Liver (tissue), 9 donors: ENCODE results near the gene KRTAP1-1. TPM values are rescaled to one million over a fixed set of nuclear protein-coding genes. Genes with fewer than 3 reads are reported as not detected.

Experiments
- DNase-seq: peaks from one replicate; pipeline ENCODE4 v3.0.0-alpha.2; 2017; ENCODE audit warnings: low spot score
- H3K27ac ChIP-seq, 2 donors: one replicate each; pipeline ENCODE4 v1.7.0; 2013; ENCODE audit warnings: inconsistent platforms in 2 of 2, low read length in 2 of 2, control low read depth in 1 of 2, low read depth in 1 of 2, mild to moderate bottlenecking in 1 of 2
- H3K27me3 ChIP-seq, 4 donors: one replicate each; pipeline versions ENCODE4 v1.6.1 to v1.7.0; 2013; ENCODE audit warnings: low read length in 3 of 4, inconsistent platforms in 1 of 4, mild to moderate bottlenecking in 1 of 4, moderate library complexity in 1 of 4; ENCODE audit not compliant: control insufficient read depth in 4 of 4, insufficient read depth in 4 of 4
- H3K36me3 ChIP-seq, 4 donors: one replicate each; pipeline versions ENCODE4 v1.6.1 to v1.7.0; 2013; ENCODE audit warnings: low read length in 3 of 4, mild to moderate bottlenecking in 3 of 4, low read depth in 1 of 4, moderate library complexity in 1 of 4; ENCODE audit not compliant: control insufficient read depth in 4 of 4, insufficient read depth in 3 of 4
- H3K4me1 ChIP-seq, 4 donors: one replicate each; pipeline versions ENCODE4 v1.6.1 to v1.7.0; 2013; ENCODE audit warnings: low read length in 3 of 4, mild to moderate bottlenecking in 3 of 4, moderate library complexity in 1 of 4; ENCODE audit not compliant: control insufficient read depth in 4 of 4, insufficient read depth in 4 of 4
- H3K4me3 ChIP-seq, 3 donors: one replicate each; pipeline versions ENCODE4 v1.6.1 to v1.7.0; 2013; ENCODE audit warnings: low read length in 3 of 3, control low read depth in 1 of 3, low read depth in 1 of 3, mild to moderate bottlenecking in 1 of 3
- H3K9ac ChIP-seq, 2 donors: one replicate each; pipeline ENCODE4 v1.7.0; 2013; ENCODE audit warnings: low read length in 2 of 2, mild to moderate bottlenecking in 2 of 2, moderate library complexity in 2 of 2, control low read depth in 1 of 2, low read depth in 1 of 2
- H3K9me3 ChIP-seq, 4 donors: one replicate each; pipeline versions ENCODE4 v1.6.1 to v1.7.0; 2013; ENCODE audit warnings: low read length in 3 of 4; ENCODE audit not compliant: control insufficient read depth in 4 of 4
- ATF3 ChIP-seq: IDR thresholded peaks from 2 replicates; pipeline ENCODE4 v1.6.1; 2016; ENCODE audit warnings: antibody characterized with exemption
- CTCF ChIP-seq: fragments of 150-350 bp; IDR thresholded peaks from 2 replicates; pipeline ENCODE4 v1.5.1; 2017; ENCODE audit warnings: improper control_type of control experiment, low read depth, low read length; ENCODE audit not compliant: missing input control
- EGR1 ChIP-seq, 2 donors: IDR thresholded peaks; 2 replicates each; pipeline ENCODE4 v1.6.1; 2016 to 2018; ENCODE audit warnings: antibody characterized with exemption in 2 of 2, low read depth in 2 of 2
- FOXA1 ChIP-seq: IDR thresholded peaks from 2 replicates; pipeline ENCODE4 v1.6.1; 2016; ENCODE audit warnings: antibody characterized with exemption
- FOXA2 ChIP-seq: IDR thresholded peaks from 2 replicates; pipeline ENCODE4 v1.6.1; 2016; ENCODE audit warnings: antibody characterized with exemption
- GABPA ChIP-seq, 2 donors: IDR thresholded peaks in 1 of 2; conservative IDR thresholded peaks in 1 of 2; 2 replicates each; pipeline ENCODE4 v1.6.1; 2016; ENCODE audit warnings: antibody characterized with exemption in 2 of 2, mild to moderate bottlenecking in 1 of 2, moderate library complexity in 1 of 2
- HNF4A ChIP-seq, 2 donors: conservative IDR thresholded peaks; 2 replicates each; pipeline ENCODE4 v1.6.1; 2016; ENCODE audit warnings: antibody characterized with exemption in 2 of 2, mild to moderate bottlenecking in 2 of 2
- HNF4G ChIP-seq: IDR thresholded peaks from 2 replicates; pipeline ENCODE4 v1.6.1; 2016; ENCODE audit warnings: antibody characterized with exemption
- JUND ChIP-seq, 2 donors: IDR thresholded peaks; 2 replicates each; pipeline ENCODE4 v1.6.1; 2016; ENCODE audit warnings: antibody characterized with exemption in 2 of 2
- NR2F2 ChIP-seq: IDR thresholded peaks from 2 replicates; pipeline ENCODE4 v1.6.1; 2016; ENCODE audit warnings: antibody characterized with exemption
- RAD21 ChIP-seq, 2 donors: IDR thresholded peaks; 2 replicates each; pipeline ENCODE4 v1.6.1; 2016; ENCODE audit warnings: antibody characterized with exemption in 2 of 2, mild to moderate bottlenecking in 2 of 2
- RXRA ChIP-seq, 2 donors: IDR thresholded peaks; 2 replicates each; pipeline ENCODE4 v1.6.1; 2017 to 2018; ENCODE audit warnings: antibody characterized with exemption in 2 of 2, mild to moderate bottlenecking in 1 of 2
- SP1 ChIP-seq: IDR thresholded peaks from 2 replicates; pipeline ENCODE4 v1.6.1; 2018; ENCODE audit warnings: antibody characterized with exemption, mild to moderate bottlenecking
- TAF1 ChIP-seq: conservative IDR thresholded peaks from 2 replicates; pipeline ENCODE4 v1.6.1; 2016; ENCODE audit warnings: antibody characterized with exemption, mild to moderate bottlenecking
- YY1 ChIP-seq: IDR thresholded peaks from 2 replicates; pipeline ENCODE4 v1.6.1; 2016; ENCODE audit warnings: antibody characterized with exemption, mild to moderate bottlenecking
- WGBS: extraction: QIAGEN DNeasy Blood & Tissue Kit; methylation state at CpG from one replicate; pipeline ENCODE4 v1.1.7; 2013; 5-methylcytosine and 5-hydroxymethylcytosine counted together
- polyA plus RNA-seq, 2 donors: library from polyadenylated mRNA; stranded (reverse) in 1 of 2; unstranded in 1 of 2; fragments of 200-250 nt in 1 of 2; fragments of >200 nt in 1 of 2; fragmentation: Nextera tagmentation in 1 of 2; extraction: Ambion mirVana in 1 of 2; gene quantifications; one replicate each; pipeline versions ENCODE4 v1.2.1 to v1.2.3, GENCODE V29; 2013 to 2015
- total RNA-seq, 2 donors: library from RNA; depleted of rRNA; stranded (reverse); fragments of >200 nt; gene quantifications; one replicate each; pipeline ENCODE4 v1.2.3, GENCODE V29; 2014
- TF ChIP-seq, protein P1 (sequence below): IDR thresholded peaks from 2 replicates; pipeline ENCODE4 v1.6.1; 2016; ENCODE audit warnings: antibody characterized with exemption, mild to moderate bottlenecking
- TF ChIP-seq, protein P2 (sequence below): IDR thresholded peaks from 2 replicates; pipeline ENCODE4 v1.6.1; 2016; ENCODE audit warnings: antibody characterized with exemption
- TF ChIP-seq, protein P3 (sequence below): IDR thresholded peaks from 2 replicates; pipeline ENCODE4 v1.6.1; 2016; ENCODE audit warnings: antibody characterized with exemption
- donor health status: healthy.
- donor health status: healthy.
- donor health status: healthy.
- donor health status: healthy.
- donor health status: healthy.

KRTAP1-1 gene
- total and polyA plus RNA-seq, 4 donors = not detected

GRCh38 chr17:40995116-40995515, 46.1 kb downstream of the KRTAP1-1 start:
- WGBS = 8% methylated on average over 1 of the region's 1 CpG
- Histone ChIP-seq H3K4me3 (no peak overlapping the region), H3K4me1 (no peaks in the 10 kb centered on the region), H3K27ac (no peak overlapping the region), H3K9me3 (no peaks in the 10 kb centered on the region), H3K27me3 (peaks cover 0 to 11% (median 0%) of the 10 kb centered on the region in 4 donors), H3K36me3 (no peaks in the 10 kb centered on the region), H3K9ac (no peak overlapping the region)
- no peak for DNase-seq
- TF ChIP-seq HNF4A (conservative IDR thresholded peaks at IDR 0.05) (no peak), CTCF (no peak), EGR1 (IDR thresholded peaks at IDR 0.05; ENCODE audit: low read depth in 2 of 2) (no peak), ATF3 (no peak), FOXA1 (no peak), YY1 (no peak), JUND (IDR thresholded peaks at IDR 0.05) (no peak), TAF1 (no peak), HNF4G (no peak), SP1 (no peak), RXRA (IDR thresholded peaks at IDR 0.05) (no peak), RAD21 (IDR thresholded peaks at IDR 0.05) (no peak), GABPA (IDR thresholded peaks at IDR 0.05 in 1 of 2, conservative IDR thresholded peaks at IDR 0.05 in 1 of 2) (no peak), FOXA2 (no peak), NR2F2 (no peak)
- TF ChIP-seq, protein P1, sequence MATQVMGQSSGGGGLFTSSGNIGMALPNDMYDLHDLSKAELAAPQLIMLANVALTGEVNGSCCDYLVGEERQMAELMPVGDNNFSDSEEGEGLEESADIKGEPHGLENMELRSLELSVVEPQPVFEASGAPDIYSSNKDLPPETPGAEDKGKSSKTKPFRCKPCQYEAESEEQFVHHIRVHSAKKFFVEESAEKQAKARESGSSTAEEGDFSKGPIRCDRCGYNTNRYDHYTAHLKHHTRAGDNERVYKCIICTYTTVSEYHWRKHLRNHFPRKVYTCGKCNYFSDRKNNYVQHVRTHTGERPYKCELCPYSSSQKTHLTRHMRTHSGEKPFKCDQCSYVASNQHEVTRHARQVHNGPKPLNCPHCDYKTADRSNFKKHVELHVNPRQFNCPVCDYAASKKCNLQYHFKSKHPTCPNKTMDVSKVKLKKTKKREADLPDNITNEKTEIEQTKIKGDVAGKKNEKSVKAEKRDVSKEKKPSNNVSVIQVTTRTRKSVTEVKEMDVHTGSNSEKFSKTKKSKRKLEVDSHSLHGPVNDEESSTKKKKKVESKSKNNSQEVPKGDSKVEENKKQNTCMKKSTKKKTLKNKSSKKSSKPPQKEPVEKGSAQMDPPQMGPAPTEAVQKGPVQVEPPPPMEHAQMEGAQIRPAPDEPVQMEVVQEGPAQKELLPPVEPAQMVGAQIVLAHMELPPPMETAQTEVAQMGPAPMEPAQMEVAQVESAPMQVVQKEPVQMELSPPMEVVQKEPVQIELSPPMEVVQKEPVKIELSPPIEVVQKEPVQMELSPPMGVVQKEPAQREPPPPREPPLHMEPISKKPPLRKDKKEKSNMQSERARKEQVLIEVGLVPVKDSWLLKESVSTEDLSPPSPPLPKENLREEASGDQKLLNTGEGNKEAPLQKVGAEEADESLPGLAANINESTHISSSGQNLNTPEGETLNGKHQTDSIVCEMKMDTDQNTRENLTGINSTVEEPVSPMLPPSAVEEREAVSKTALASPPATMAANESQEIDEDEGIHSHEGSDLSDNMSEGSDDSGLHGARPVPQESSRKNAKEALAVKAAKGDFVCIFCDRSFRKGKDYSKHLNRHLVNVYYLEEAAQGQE = no peak
- TF ChIP-seq, protein P2, sequence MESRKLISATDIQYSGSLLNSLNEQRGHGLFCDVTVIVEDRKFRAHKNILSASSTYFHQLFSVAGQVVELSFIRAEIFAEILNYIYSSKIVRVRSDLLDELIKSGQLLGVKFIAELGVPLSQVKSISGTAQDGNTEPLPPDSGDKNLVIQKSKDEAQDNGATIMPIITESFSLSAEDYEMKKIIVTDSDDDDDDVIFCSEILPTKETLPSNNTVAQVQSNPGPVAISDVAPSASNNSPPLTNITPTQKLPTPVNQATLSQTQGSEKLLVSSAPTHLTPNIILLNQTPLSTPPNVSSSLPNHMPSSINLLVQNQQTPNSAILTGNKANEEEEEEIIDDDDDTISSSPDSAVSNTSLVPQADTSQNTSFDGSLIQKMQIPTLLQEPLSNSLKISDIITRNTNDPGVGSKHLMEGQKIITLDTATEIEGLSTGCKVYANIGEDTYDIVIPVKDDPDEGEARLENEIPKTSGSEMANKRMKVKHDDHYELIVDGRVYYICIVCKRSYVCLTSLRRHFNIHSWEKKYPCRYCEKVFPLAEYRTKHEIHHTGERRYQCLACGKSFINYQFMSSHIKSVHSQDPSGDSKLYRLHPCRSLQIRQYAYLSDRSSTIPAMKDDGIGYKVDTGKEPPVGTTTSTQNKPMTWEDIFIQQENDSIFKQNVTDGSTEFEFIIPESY = no peak
- TF ChIP-seq, protein P3, sequence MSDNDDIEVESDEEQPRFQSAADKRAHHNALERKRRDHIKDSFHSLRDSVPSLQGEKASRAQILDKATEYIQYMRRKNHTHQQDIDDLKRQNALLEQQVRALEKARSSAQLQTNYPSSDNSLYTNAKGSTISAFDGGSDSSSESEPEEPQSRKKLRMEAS = no peak
